Neutrophil (primary cell): ENCODE measurements around the gene EPB41L1.

ENCODE experiments used
- H3K27ac ChIP-seq: fragments of 200-600 bp; sonication (generic); 2 replicates; pipeline ENCODE4 v1.5.1; 2016; ENCODE audit warnings: mild to moderate bottlenecking, moderate library complexity
- H3K27me3 ChIP-seq: fragments of 200-600 bp; sonication (generic); 2 replicates; pipeline ENCODE4 v1.6.0; 2016; ENCODE audit warnings: mild to moderate bottlenecking
- H3K36me3 ChIP-seq: fragments of 200-600 bp; sonication (generic); 2 replicates; pipeline ENCODE4 v1.5.1; 2017
- H3K4me1 ChIP-seq, 2 experiments: fragments of 200-600 bp in 1 of 2; sonication (generic) in 1 of 2; 1 replicate in 1 of 2; 2 replicates in 1 of 2; pipeline versions ENCODE4 v1.5.1 to v1.6.1; 2013 to 2016; ENCODE audit warnings: low read depth in 1 of 2, low read length in 1 of 2, mild to moderate bottlenecking in 1 of 2, moderate library complexity in 1 of 2; ENCODE audit not compliant: control insufficient read depth in 1 of 2, insufficient read depth in 1 of 2
- H3K4me3 ChIP-seq, 2 experiments: fragments of 200-600 bp in 1 of 2; sonication (generic) in 1 of 2; 1 replicate in 1 of 2; 2 replicates in 1 of 2; pipeline ENCODE4 v1.5.1; 2013 to 2016; ENCODE audit warnings: low read depth in 1 of 2, low read length in 1 of 2, mild to moderate bottlenecking in 1 of 2, moderate library complexity in 1 of 2
- H3K9me3 ChIP-seq: fragments of 200-600 bp; sonication (generic); 2 replicates; pipeline ENCODE4 v1.5.1; 2016
- CTCF ChIP-seq: fragments of 200-600 bp; sonication (generic); IDR thresholded peaks from 2 replicates; pipeline ENCODE4 v1.5.1; 2016; ENCODE audit warnings: antibody characterized with exemption

The EPB41L1 gene

DNA sequence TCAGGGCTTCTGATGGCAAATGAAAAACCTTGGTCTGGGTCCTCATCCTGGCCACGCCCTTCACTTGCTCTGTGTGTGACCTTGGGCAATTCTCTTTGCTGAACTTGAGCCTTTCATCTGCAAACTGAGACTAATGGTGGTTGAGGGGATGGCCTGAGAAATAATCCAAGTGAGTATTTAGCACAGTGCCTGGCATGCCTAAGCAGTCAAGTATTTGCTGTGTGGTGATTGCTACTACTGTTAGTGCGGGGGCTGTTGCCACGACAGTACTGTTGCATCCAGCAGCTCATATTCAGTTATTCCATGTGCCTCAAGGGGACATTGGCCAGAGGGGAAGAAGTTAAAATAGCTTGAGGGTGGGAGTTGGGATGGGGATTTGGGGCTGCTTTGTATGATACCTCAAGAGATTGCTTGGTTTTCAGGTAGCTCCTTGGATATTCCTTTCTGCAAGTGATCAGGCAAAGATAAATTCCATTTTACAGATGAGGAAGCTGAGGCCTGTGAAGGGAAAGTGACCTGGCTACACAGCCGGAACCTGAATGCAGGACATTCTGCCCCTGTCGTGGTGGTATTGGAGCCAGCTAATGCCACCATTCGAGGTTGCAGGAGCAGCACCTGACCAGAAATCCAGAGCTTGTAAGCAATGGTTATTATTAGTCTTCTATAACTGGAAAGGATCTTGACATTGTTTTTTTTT is 45.1 kb upstream of the EPB41L1 start:
- H3K9me3 ChIP-seq: no peaks in the 10 kb centered on the region
- H3K4me1 ChIP-seq: no peaks in the 10 kb centered on the region
- no peak overlapping the region for H3K27ac ChIP-seq
- H3K27me3 ChIP-seq: no peaks in the 10 kb centered on the region
- no peak overlapping the region for H3K4me3 ChIP-seq
- TF ChIP-seq CTCF: no peak
- no peaks in the 10 kb centered on the region for H3K36me3 ChIP-seq

DNA sequence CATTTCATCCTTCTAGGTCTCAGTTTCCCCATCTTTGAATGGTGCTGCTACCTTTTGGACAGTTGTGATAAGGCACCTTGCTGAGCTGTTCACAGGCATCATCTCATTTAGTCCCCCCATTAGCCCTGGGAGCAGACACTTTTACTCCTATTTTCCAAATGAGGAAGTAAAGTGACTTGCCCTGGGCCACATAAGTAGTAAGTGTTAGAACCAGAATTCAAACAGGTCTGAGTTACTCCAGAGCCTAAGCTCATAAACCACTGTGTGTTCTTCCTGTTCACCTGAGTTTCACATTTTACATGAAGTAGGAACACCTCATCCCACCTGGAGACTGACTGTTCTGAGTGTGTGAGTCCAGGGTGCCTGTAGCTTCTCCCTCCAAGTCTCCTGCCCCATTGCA is 43.5 kb upstream of the EPB41L1 start:
- H3K9me3 ChIP-seq: no peaks in the 10 kb centered on the region
- TF ChIP-seq CTCF: no peak
- no peak overlapping the region for H3K27ac ChIP-seq
- H3K4me3 ChIP-seq: no peak overlapping the region
- no peaks in the 10 kb centered on the region for H3K27me3 ChIP-seq
- no peaks in the 10 kb centered on the region for H3K36me3 ChIP-seq
- H3K4me1 ChIP-seq: no peaks in the 10 kb centered on the region

GRCh38 chr20:36112112-36112511 is 42.4 kb upstream of the EPB41L1 start:
- no peaks in the 10 kb centered on the region for H3K36me3 ChIP-seq
- H3K27me3 ChIP-seq: no peaks in the 10 kb centered on the region
- no peaks in the 10 kb centered on the region for H3K4me1 ChIP-seq
- no peaks in the 10 kb centered on the region for H3K9me3 ChIP-seq
- no peak overlapping the region for H3K4me3 ChIP-seq
- no peak for TF ChIP-seq CTCF
- no peak overlapping the region for H3K27ac ChIP-seq

GRCh38 chr20:36113036-36113435 is 41.5 kb upstream of the EPB41L1 start:
- H3K4me3 ChIP-seq: no peak overlapping the region
- H3K9me3 ChIP-seq: no peaks in the 10 kb centered on the region
- no peaks in the 10 kb centered on the region for H3K4me1 ChIP-seq
- TF ChIP-seq CTCF: no peak
- H3K36me3 ChIP-seq: no peaks in the 10 kb centered on the region
- H3K27me3 ChIP-seq: no peaks in the 10 kb centered on the region
- H3K27ac ChIP-seq: no peak overlapping the region

DNA sequence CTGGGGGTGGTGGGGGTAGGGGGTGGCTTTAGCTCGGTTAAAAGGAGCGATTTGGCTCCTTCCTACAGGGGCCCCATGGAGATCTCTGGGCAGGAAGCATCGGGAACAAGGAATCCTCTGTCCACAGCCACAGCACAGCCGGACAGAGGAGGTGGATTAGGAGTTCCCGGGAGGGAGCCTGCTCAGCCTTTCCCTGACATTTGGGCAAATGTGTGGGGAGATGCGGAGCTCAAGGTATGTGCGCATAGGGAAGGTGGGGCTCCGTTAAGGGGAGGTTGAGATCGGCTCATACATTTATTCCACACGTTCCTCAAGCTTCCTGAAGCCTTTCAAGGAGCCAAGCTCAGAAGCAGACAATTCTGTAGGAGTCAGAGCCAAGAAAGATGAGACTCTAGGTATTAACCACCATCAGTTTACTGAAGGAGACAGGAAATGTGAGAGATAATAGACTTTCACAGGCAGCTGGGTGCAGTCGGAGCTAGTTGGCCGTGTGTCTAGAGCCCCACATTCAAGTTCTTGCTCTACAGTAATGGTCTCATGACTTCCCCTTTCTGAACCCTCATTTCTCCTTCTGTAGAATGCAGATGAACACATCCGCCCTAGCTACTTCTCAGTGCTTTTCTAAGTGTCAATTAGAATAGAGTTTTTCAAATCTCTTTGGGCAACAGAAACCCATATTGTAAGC is 40.8 kb upstream of the EPB41L1 start:
- no peaks in the 10 kb centered on the region for H3K4me1 ChIP-seq
- H3K9me3 ChIP-seq: no peaks in the 10 kb centered on the region
- no peak overlapping the region for H3K4me3 ChIP-seq
- no peak overlapping the region for H3K27ac ChIP-seq
- no peaks in the 10 kb centered on the region for H3K36me3 ChIP-seq
- TF ChIP-seq CTCF: no peak
- no peaks in the 10 kb centered on the region for H3K27me3 ChIP-seq
